Glomerular visceral epithelial cell (primary cell): ENCODE measurements around the gene TUT1.
A peak's percentile ranks its signal among the peaks of the same experiment; 100 is the strongest.
"Not testable (repeated sequence)": the region's sequence is repeated elsewhere in the genome, so short reads cannot be mapped to it uniquely, and the experiment has no call there.

Experiments
- DNase-seq: peaks from one replicate; pipeline ENCODE4 v3.0.0-alpha.2; 2016; ENCODE audit errors: extremely low spot score

The TUT1 gene

GRCh38 chr11:62591448-62592145 lies at the start of gene TUT1:
TSS of gene TUT1 (minus strand) at chr11:62591523. CDS start at chr11:62591485, 38 bp downstream.
- DNase-seq, result peak; percentile 98

- no peak for DNase-seq
Observed at GRCh38 chr11:62632492-62632891, 41.2 kb upstream of the TUT1 start.

GRCh38 chr11:62627713-62628112 lies 36.4 kb upstream of the TUT1 start:
- no peak for DNase-seq

- DNase-seq, result no peak
Observed at GRCh38 chr11:62622476-62623089, 31.3 kb upstream of the TUT1 start.

GRCh38 chr11:62621567-62622470 lies 30.5 kb upstream of the TUT1 start, which contains the start of gene B3GAT3:
TSS of gene B3GAT3 (minus strand) at chr11:62621986. CDS start at chr11:62621947, 39 bp downstream.
- DNase-seq, result peak; percentile 99

GRCh38 chr11:62621027-62621566 lies 29.8 kb upstream of the TUT1 start:
- DNase-seq, result no peak

- DNase-seq, result not testable (repeated sequence)
Observed at GRCh38 chr11:62616957-62617356, 25.6 kb upstream of the TUT1 start.

- DNase-seq, result no peak
Observed at GRCh38 chr11:62615521-62615920, 24.2 kb upstream of the TUT1 start.

GRCh38 chr11:62614275-62614674 lies 23.0 kb upstream of the TUT1 start:
- DNase-seq, result peak; percentile 31

GRCh38 chr11:62613291-62613778 lies 22.0 kb upstream of the TUT1 start:
- DNase-seq, result no peak

- DNase-seq, result peak; percentile 88
Observed at GRCh38 chr11:62612366-62613290, 21.3 kb upstream of the TUT1 start, which contains the start of the genes EML3 and ROM1. TSS of gene EML3 (minus strand) at chr11:62612775. CDS start at chr11:62612457, 318 bp downstream. TSS of gene ROM1 (plus strand) at chr11:62613257. CDS start at chr11:62613282, 25 bp downstream.

- DNase-seq, result peak; percentile 51
Observed at GRCh38 chr11:62611705-62612365, 20.5 kb upstream of the TUT1 start.

- no peak for DNase-seq
Observed at GRCh38 chr11:62610814-62611704, 19.7 kb upstream of the TUT1 start.

- no peak for DNase-seq
Observed at GRCh38 chr11:62610403-62610802, 19.1 kb upstream of the TUT1 start.

GRCh38 chr11:62608776-62609175 lies 17.5 kb upstream of the TUT1 start:
- DNase-seq, result no peak

- no peak for DNase-seq
Observed at GRCh38 chr11:62607714-62608113, 16.4 kb upstream of the TUT1 start.

- DNase-seq, result no peak
Observed at GRCh38 chr11:62605902-62606301, 14.6 kb upstream of the TUT1 start.

GRCh38 chr11:62605467-62605866 lies 14.1 kb upstream of the TUT1 start:
- no peak for DNase-seq
